Brain microvascular endothelial cell (primary cell): Measurements from ENCODE around the gene PPP2R5A.
"Not testable (repeated sequence)": the region's sequence is repeated elsewhere in the genome, so short reads cannot be mapped to it uniquely, and the experiment has no call there.

ENCODE experiments used
- DNase-seq: peaks from one replicate; pipeline ENCODE4 v3.0.0-alpha.2; 2020
- H3K27ac ChIP-seq: fragments of 250-450 bp; sonication (Bioruptor Pico); 2 replicates; pipeline ENCODE4 v1.5.1; 2020; ENCODE audit warnings: mild to moderate bottlenecking, moderate library complexity
- H3K27me3 ChIP-seq: fragments of 250-450 bp; sonication (Bioruptor Pico); replicated peaks from 2 replicates; pipeline ENCODE4 v1.5.1; 2020; ENCODE audit warnings: mild to moderate bottlenecking
- H3K36me3 ChIP-seq: fragments of 250-450 bp; sonication (Bioruptor Pico); replicated peaks from 2 replicates; pipeline ENCODE4 v1.5.1; 2020; ENCODE audit warnings: mild to moderate bottlenecking
- H3K4me3 ChIP-seq: 2 replicates; pipeline ENCODE4 v1.5.1; 2011; ENCODE audit warnings: low read depth, mild to moderate bottlenecking, control low read depth, low read length, moderate library complexity
- CTCF ChIP-seq: IDR thresholded peaks from 2 replicates; pipeline ENCODE4 v1.5.1; 2011; ENCODE audit warnings: low read depth, mild to moderate bottlenecking, moderate library complexity, low read length, control low read depth, inconsistent platforms; ENCODE audit errors: missing control alignments
- in situ Hi-C: cut with HindIII; loops from 2 replicates; pipeline ENCODE4 v1.10.0; 2017; ENCODE audit warnings: low sequenced_read_pairs, low pct_ligation_motif_present

The PPP2R5A gene

GRCh38 chr1:212317916-212318315, 32.7 kb downstream of the PPP2R5A start:
- no peak overlapping the region for H3K4me3 ChIP-seq
- in situ Hi-C loops: no loop called here
- no peaks in the 10 kb centered on the region for H3K27me3 ChIP-seq
- no peak for DNase-seq
- no peak for TF ChIP-seq CTCF
- H3K27ac ChIP-seq: no peak overlapping the region
- H3K36me3 ChIP-seq: no peaks in the 10 kb centered on the region

- H3K4me3 ChIP-seq, H3K27me3 ChIP-seq, H3K27ac ChIP-seq, in situ Hi-C loops, DNase-seq, H3K36me3 ChIP-seq: not testable (repeated sequence)
Observed at GRCh38 chr1:212321031-212321430, 35.8 kb downstream of the PPP2R5A start.

GRCh38 chr1:212323066-212323465, 37.9 kb downstream of the PPP2R5A start:
- no peak for DNase-seq
- in situ Hi-C loops: no loop called here
- Histone ChIP-seq H3K27me3 (no peaks in the 10 kb centered on the region), H3K36me3 (no peaks in the 10 kb centered on the region), H3K27ac (no peak overlapping the region), H3K4me3 (no peak overlapping the region)
- no peak for TF ChIP-seq CTCF

GRCh38 chr1:212326541-212326940, 41.3 kb downstream of the PPP2R5A start:
- in situ Hi-C loops: no loop called here
- no peak for TF ChIP-seq CTCF
- Histone ChIP-seq H3K36me3 (no peaks in the 10 kb centered on the region), H3K27me3 (no peaks in the 10 kb centered on the region), H3K27ac (no peak overlapping the region), H3K4me3 (no peak overlapping the region)
- DNase-seq: no peak

GRCh38 chr1:212328248-212328647, 43.0 kb downstream of the PPP2R5A start:
- Histone ChIP-seq H3K36me3 (no peaks in the 10 kb centered on the region), H3K27ac (no peak overlapping the region), H3K4me3 (no peak overlapping the region), H3K27me3 (no peaks in the 10 kb centered on the region)
- in situ Hi-C loops: no loop called here
- TF ChIP-seq CTCF: no peak
- no peak for DNase-seq

GRCh38 chr1:212329105-212329504, 43.9 kb downstream of the PPP2R5A start:
- in situ Hi-C loops: no loop called here
- H3K27me3 ChIP-seq: no peaks in the 10 kb centered on the region
- no peak overlapping the region for H3K4me3 ChIP-seq
- no peaks in the 10 kb centered on the region for H3K36me3 ChIP-seq
- no peak overlapping the region for H3K27ac ChIP-seq
- TF ChIP-seq CTCF: no peak
- no peak for DNase-seq

GRCh38 chr1:212341090-212341489, 55.9 kb downstream of the PPP2R5A start:
- Histone ChIP-seq H3K27me3 (no peaks in the 10 kb centered on the region), H3K36me3 (no peaks in the 10 kb centered on the region)
- in situ Hi-C loops: no loop called here

More at GRCh38 chr1:212341090-212341489, 55.9 kb downstream of the PPP2R5A start:
- TF ChIP-seq CTCF: no peak
- DNase-seq: no peak
- no peak overlapping the region for H3K27ac ChIP-seq
- H3K4me3 ChIP-seq: no peak overlapping the region
